ENCODE data around the gene SCYL3.

DNA sequence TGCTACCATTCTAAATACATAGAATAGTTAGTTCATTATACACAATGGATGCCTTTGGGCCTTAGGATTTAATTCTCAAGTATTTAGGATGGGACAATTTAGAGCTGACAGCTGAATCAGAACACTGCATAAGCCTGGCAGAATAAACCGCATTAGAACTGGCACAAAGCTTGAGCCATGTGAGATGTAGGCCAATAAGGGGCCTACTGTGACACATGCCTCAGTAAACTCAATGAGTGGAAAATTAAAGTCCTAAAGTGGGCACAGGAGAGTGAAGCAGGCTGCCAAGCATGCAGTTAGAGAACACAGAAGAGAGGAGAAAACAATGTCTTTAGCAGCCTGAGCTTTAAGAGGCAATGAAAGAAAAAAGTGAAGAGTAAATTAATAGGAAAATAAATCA, 24.3 kb downstream of the SCYL3 start:
- TF ChIP-seq EZH2 (IDR thresholded peaks at IDR 0.05; ENCODE audit: low read length, missing control alignments) (no peak), CTCF (conservative IDR thresholded peaks at IDR 0.05 in 1 of 2, IDR thresholded peaks at IDR 0.05 in 1 of 2; ENCODE audit: low read depth in 1 of 2, low read length in 2 of 2) (no peak)
